ENCODE data around the gene NDUFB10.
"Not testable (repeated sequence)": the region's sequence is repeated elsewhere in the genome, so short reads cannot be mapped to it uniquely, and the experiment has no call there.

NDUFB10 gene

GRCh38 chr16:1959269-1960039 is at the start of gene NDUFB10:
Gene NDUFB10, plus strand, starts transcription at chr16:1959538. Its CDS starts 87 bp downstream, at chr16:1959625.
- peak; percentile 84 to 97 for DNase-seq

GRCh38 chr16:1909561-1910231 is 49.6 kb upstream of the NDUFB10 start:
- DNase-seq: no peak

GRCh38 chr16:1911467-1912214 is 47.7 kb upstream of the NDUFB10 start:
- no peak for DNase-seq

- DNase-seq: no peak
Measured at GRCh38 chr16:1912215-1912543, 47.2 kb upstream of the NDUFB10 start.

GRCh38 chr16:1913327-1914083 is 45.8 kb upstream of the NDUFB10 start:
- DNase-seq: no peak

- DNase-seq: no peak
Measured at GRCh38 chr16:1914084-1914608, 45.2 kb upstream of the NDUFB10 start.

- DNase-seq: no peak
Measured at GRCh38 chr16:1914988-1915387, 44.4 kb upstream of the NDUFB10 start.

- DNase-seq: no peak
Measured at GRCh38 chr16:1915732-1916639, 43.4 kb upstream of the NDUFB10 start.

GRCh38 chr16:1916640-1916990 is 42.7 kb upstream of the NDUFB10 start:
- no peak for DNase-seq

- no peak for DNase-seq
Measured at GRCh38 chr16:1917056-1917664, 42.2 kb upstream of the NDUFB10 start.

GRCh38 chr16:1917665-1918350 is 41.5 kb upstream of the NDUFB10 start:
- no peak for DNase-seq

- DNase-seq: peak in 1 of 2 experiments; percentile 40
Measured at GRCh38 chr16:1918351-1919326, 40.7 kb upstream of the NDUFB10 start, which contains the start of gene HS3ST6. Gene HS3ST6, minus strand, starts transcription at chr16:1918415. Its CDS starts 92 bp downstream, at chr16:1918323.

- DNase-seq: no peak
Measured at GRCh38 chr16:1919327-1919998, 39.9 kb upstream of the NDUFB10 start.

GRCh38 chr16:1920122-1920521 is 39.2 kb upstream of the NDUFB10 start:
- DNase-seq: not testable (repeated sequence)

GRCh38 chr16:1920727-1921171 is 38.6 kb upstream of the NDUFB10 start:
- DNase-seq: peak in 1 of 2 experiments; percentile 36

- no peak for DNase-seq
Measured at GRCh38 chr16:1922357-1922756, 37.0 kb upstream of the NDUFB10 start.

GRCh38 chr16:1923299-1924034 is 35.9 kb upstream of the NDUFB10 start:
- DNase-seq: no peak

GRCh38 chr16:1924095-1924494 is 35.2 kb upstream of the NDUFB10 start:
- DNase-seq: no peak
